DMS79 (cell line): ENCODE results near the gene B3GNT3.

Experiments
- DNase-seq: peaks from one replicate; lab custom pipeline; 2025; lab: John Stamatoyannopoulos, UW

Gene B3GNT3

GRCh38 chr19:17860993-17861360, 66.0 kb downstream of the B3GNT3 start:
- no peak for DNase-seq

- no peak for DNase-seq
These were observed 66.8 kb downstream of the B3GNT3 start for GRCh38 chr19:17861542-17862402.

GRCh38 chr19:17862711-17863519, 68.0 kb downstream of the B3GNT3 start:
- DNase-seq: no peak
